ENCODE results near the gene VCPKMT. TPM values are rescaled to one million over a fixed set of nuclear protein-coding genes. Genes with fewer than 3 reads are reported as not detected.

VCPKMT gene
- total RNA-seq, 4 donors from 2014 or later: 0.51 to 14.7 (median 10.9) TPM

DNA sequence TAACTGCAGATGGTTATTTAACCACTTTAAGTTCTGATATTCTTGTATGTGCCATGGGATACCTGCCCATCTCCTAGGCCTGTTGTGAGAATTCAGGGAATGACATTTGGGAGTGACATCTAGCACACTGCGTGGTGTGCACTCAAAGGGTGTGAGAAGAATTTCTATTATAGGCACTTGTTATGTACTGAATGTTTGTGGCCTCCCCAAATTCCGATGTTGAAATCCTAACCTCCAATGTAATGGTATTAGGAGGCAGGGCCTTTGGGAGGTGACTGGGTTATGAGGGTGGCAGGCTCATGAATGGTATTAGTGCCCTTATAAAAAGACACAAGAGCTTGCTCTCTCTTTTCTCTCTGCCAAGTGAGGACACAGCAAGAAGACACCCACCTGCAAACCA lies 27.6 kb downstream of the VCPKMT start:
- H3K4me1 ChIP-seq: no peaks in the 10 kb centered on the region
- H3K27ac ChIP-seq: no peak overlapping the region
- no peaks in the 10 kb centered on the region for H3K27me3 ChIP-seq
- no peak for DNase-seq
- intact Hi-C loops (cut with DNase I; ENCODE audit: low total_unique reads): no loop called here
- TF ChIP-seq, protein P1, sequence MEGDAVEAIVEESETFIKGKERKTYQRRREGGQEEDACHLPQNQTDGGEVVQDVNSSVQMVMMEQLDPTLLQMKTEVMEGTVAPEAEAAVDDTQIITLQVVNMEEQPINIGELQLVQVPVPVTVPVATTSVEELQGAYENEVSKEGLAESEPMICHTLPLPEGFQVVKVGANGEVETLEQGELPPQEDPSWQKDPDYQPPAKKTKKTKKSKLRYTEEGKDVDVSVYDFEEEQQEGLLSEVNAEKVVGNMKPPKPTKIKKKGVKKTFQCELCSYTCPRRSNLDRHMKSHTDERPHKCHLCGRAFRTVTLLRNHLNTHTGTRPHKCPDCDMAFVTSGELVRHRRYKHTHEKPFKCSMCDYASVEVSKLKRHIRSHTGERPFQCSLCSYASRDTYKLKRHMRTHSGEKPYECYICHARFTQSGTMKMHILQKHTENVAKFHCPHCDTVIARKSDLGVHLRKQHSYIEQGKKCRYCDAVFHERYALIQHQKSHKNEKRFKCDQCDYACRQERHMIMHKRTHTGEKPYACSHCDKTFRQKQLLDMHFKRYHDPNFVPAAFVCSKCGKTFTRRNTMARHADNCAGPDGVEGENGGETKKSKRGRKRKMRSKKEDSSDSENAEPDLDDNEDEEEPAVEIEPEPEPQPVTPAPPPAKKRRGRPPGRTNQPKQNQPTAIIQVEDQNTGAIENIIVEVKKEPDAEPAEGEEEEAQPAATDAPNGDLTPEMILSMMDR (IDR thresholded peaks at IDR 0.05): no peak
- TF ChIP-seq POLR2A (IDR thresholded peaks at IDR 0.05): no peak
- no peaks in the 10 kb centered on the region for H3K36me3 ChIP-seq
- no peaks in the 10 kb centered on the region for H3K9me3 ChIP-seq
- H3K4me3 ChIP-seq: no peak overlapping the region

DNA sequence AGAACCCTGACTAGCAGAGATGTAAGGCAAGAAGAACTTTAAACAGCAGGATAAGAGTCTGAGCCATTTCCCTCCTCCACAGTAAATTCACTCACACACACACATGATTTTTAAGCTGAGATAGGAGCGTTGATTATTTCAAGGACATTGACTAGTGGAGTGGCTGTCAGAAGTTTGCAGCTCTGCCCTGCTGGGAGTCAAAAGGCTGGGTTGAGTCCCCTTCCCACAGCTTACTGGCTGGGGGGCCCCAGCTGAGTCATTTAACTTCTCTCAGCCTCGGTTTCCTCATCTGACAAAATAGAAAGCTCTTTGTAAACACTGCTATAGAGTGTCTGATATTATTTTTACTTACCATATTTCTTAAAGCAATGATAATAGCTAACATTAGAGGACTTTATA lies 28.3 kb downstream of the VCPKMT start:
- TF ChIP-seq POLR2A (IDR thresholded peaks at IDR 0.05): no peak
- TF ChIP-seq, protein P1 (IDR thresholded peaks at IDR 0.05): no peak
- no peaks in the 10 kb centered on the region for H3K36me3 ChIP-seq
- no peaks in the 10 kb centered on the region for H3K27me3 ChIP-seq
- no peaks in the 10 kb centered on the region for H3K9me3 ChIP-seq
- H3K4me3 ChIP-seq: no peak overlapping the region
- no peak for DNase-seq
- no peak overlapping the region for H3K27ac ChIP-seq
- H3K4me1 ChIP-seq: no peaks in the 10 kb centered on the region
- intact Hi-C loops (cut with DNase I; ENCODE audit: low total_unique reads): no loop called here

DNA sequence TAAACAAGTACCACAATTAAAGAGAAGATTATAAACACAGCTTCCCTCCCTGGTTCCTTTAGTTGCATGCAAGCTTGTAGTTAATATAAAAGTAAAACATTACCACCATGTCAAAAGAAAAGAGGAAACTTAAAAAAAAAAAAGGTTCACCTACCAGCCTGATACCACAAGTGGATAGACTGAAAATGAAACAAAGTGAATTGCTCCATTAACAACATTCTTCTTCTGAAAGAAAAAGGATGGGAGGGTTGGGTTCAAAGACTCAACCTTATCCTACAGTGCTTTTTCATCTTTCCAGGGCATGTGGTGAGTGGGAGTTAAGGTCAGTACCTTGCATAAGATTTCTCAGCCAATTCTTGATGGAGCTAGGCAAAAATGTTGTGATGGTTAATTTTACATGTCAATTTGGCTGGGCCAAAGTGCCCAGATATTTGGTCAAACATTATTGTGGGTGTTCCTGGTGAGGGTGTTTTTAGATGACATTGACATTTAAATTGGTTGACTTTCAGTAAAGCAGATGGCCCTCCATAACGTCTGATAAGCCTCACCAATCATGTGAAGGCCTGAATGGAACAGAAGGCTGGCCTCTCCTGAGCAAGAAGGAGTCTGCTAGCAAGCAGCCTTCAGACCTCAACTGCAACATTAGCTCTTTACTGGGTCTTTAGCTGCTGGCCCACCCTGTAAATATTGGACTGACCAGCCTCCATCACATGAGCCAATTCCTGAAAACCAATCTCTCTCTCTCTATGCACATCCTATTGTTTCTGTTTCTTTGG lies 28.8 kb downstream of the VCPKMT start:
- TF ChIP-seq, protein P1 (IDR thresholded peaks at IDR 0.05): no peak
- TF ChIP-seq POLR2A (IDR thresholded peaks at IDR 0.05): no peak
- no peaks in the 10 kb centered on the region for H3K4me1 ChIP-seq
- H3K36me3 ChIP-seq: no peaks in the 10 kb centered on the region
- H3K9me3 ChIP-seq: no peaks in the 10 kb centered on the region
- H3K27me3 ChIP-seq: no peaks in the 10 kb centered on the region
- no peak overlapping the region for H3K4me3 ChIP-seq
- H3K27ac ChIP-seq: no peak overlapping the region
- intact Hi-C loops (cut with DNase I; ENCODE audit: low total_unique reads): no loop called here
- DNase-seq: no peak

DNA sequence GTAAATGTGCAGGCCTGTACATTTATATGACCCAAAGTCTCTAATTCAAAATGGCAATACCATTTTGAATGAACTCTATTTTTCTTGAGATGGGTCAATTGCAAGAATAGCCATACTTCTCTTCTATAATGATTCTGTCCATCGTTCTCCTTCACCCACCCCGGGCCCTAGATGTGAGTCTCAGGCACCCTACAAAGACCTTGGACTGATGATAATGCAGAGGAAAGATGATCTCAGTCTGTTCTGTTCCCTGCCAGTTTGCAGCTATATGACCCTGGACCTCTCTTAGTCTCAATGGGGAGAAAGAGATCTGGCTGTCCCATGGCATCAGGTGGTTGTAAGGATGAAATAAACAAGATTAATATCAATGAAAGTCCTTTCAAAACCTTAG lies 30.1 kb downstream of the VCPKMT start:
- intact Hi-C loops (cut with DNase I; ENCODE audit: low total_unique reads): no loop called here
- H3K4me3 ChIP-seq: no peak overlapping the region
- DNase-seq: no peak

More for the DNA sequence above, 30.1 kb downstream of the VCPKMT start:
- TF ChIP-seq, protein P1 (IDR thresholded peaks at IDR 0.05): no peak
- no peak overlapping the region for H3K27ac ChIP-seq
- no peaks in the 10 kb centered on the region for H3K36me3 ChIP-seq
- H3K27me3 ChIP-seq: no peaks in the 10 kb centered on the region
- H3K4me1 ChIP-seq: no peaks in the 10 kb centered on the region
- H3K9me3 ChIP-seq: no peaks in the 10 kb centered on the region

Data from uterus (tissue), 4 donors.